Limb (tissue), 2 donors: ENCODE data around the gene PAX2.

Experiments used
- DNase-seq, 2 donors: peaks; one replicate each; pipeline ENCODE4 v3.0.0-alpha.2; 2016; ENCODE audit errors: extremely low spot score in 2 of 2

The PAX2 gene

DNA sequence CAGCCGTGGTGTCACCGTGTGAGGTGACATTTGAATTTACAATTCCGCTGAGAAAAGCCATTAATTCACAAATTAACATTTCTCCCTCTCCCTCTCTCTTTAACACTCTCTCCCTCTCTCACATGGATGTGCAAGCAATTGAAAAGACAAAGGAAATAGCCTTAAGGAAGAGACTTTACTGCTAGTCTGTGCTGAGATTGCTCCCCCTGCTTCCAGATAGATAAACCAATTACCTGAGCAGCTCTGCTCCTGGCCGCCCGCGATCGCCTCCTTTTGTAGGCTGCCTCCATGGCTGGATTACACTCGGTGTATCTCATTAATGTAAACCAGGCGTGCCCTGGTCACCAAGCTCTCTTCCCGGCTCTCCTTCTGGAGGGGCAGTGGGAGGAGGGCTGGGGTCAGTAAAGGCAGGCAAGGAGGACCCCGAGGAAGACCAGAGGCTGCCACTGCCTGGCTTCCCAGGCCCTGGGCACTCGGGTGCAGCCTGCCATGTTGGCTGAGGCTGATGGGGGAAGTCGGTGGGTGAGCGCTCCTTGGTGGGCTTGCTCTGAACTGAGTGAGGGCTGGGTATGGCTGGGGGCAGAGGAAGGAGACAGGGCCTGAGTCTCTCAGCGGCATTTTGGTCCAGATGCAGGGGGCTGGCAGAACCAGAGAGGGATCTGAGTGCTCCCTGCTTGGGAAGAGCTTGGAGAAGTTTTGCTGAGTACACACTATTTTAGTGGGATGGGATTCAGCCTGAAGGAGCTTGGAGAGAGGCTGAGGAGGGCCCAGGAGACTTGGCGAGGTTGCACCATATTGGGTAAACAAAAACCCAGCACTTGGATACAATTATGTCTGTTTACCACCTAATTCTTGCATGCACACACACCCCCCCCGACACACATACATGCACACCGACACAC is 42.9 kb downstream of the PAX2 start:
- no peak for DNase-seq

DNA sequence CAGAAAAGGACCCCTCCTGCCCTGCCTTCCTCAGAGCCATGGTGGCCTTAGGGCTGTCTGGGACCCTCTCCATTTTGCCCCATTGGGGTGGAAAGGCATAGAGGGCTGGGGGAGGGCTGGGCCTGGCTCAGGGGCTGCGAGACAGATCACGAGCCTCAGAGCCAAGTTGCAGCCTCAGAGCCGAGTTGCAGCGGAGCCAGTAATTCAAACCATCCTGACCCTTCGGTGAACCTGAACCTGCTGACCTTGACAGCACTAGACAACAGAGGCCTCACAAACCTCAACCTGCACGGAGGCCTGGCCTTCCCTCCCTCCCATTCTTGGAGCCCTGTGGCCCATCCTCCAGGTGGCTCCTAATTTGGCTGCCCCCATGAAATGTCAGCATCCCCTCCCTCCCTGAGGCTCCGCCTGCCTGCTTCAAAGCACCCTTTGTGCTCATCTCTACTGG is 45.4 kb downstream of the PAX2 start:
- no peak for DNase-seq

DNA sequence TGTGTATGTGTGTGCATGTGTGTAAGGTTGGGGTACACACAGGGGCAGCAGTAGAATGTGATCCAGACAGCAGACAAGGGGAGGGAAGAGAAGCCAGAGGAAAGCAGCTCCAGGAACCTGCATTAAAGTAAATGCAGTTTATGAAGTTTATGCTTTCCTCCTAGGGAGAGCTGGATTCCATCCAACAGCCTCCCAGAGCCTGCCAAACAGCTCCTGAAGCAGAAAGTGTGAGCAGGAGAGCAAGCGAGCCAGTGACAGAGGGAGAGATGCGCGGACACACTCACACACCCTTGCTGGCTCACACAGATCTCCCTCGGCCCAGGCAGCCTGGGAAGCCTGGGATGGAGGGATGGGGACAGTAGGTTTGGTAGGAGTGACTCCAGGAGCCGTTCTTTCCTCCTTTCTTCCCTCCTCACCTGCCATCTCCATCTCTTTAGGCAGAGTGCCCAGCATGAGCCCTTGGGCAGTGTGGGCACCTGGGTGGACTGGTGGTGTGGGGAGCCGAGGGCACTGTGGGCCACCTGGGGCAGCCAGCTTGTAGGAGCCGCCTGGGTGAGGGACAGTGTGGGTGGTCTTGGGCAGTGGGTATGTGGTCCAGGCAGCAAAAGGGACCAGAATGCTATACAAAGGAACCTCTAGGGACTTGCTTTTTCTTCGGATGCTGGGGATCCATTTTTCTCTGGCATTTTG is 46.1 kb downstream of the PAX2 start:
- DNase-seq: peak; percentile 18 to 63

DNA sequence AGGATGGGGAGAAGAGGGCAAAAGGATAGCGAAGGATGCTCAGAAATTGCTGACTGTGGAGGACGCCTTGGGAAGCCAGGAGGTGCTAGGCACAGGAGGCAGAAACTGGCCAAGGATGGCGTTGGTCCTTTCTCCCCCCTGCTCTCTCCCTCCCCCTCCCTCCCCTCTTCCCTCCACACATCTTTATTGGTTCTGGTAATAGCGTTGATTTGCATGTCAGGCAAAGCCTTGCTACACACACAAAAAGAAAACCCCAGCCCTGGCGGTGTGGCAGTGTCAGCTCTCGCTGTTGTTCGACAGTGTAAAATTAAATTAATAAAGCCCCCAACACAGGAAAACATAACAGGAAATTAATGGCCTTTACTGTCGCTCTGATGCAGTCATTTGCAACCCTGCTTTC is 47.2 kb downstream of the PAX2 start:
- DNase-seq: no peak

DNA sequence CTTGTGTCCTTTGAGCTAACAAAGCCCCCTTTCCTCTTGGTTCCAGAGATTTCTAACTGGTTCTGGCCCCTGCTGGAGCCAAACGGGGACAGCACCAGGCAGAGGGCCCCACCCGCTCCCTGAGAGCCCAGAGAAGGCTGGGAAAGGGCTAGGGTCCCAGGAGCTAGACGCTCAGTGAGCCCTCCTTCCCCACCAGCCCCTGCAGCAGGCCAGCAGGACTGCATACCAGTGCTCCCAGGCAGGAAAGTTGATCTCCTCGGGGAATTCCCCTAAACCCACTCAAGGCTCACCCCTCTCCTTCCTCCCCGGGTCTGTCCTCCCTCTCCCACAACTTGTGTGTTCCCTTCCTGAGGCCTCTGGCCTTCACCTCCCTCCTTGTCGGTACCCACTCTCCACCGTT is 47.7 kb downstream of the PAX2 start:
- no peak for DNase-seq

DNA sequence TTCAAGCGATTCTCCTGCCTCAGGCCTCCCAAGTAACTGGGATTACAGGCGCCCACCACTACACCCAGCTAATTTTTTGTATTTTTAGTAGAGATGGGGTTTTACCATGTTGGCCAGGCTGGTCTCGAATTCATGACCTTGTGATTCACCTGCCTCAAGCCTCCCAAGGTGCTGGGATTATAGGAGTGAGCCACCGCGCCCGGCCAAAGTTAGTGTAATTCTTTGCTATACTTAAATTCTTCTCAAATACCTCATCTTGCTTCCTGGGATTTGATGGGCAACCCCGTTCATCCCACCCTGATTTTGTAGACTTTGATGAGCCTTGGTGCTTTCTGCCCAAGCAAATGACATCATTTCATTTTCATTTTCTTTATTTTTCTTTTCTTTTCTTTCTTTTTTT is 54.5 kb downstream of the PAX2 start:
- no peak for DNase-seq

DNA sequence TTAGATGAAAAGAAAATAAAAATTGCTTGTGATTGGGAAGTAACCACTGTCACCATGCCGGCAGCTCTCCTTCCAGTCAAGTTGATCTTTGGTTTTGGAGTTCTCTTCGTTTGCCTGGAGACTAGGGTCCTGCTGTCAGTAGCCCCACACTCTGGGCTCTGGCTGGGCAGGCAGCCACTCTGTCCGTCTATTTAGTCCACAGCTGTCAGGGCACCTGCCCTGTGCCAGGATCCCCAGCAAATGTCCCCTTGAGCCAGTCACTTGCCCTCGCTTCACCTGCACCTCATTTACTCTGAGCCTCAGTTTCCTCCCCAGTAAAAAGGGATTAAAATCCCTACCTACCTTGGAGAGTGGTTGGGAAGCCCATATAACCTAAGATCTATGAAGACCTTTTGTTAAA is 55.5 kb downstream of the PAX2 start:
- peak in 1 of 2 donors; percentile 9 for DNase-seq

DNA sequence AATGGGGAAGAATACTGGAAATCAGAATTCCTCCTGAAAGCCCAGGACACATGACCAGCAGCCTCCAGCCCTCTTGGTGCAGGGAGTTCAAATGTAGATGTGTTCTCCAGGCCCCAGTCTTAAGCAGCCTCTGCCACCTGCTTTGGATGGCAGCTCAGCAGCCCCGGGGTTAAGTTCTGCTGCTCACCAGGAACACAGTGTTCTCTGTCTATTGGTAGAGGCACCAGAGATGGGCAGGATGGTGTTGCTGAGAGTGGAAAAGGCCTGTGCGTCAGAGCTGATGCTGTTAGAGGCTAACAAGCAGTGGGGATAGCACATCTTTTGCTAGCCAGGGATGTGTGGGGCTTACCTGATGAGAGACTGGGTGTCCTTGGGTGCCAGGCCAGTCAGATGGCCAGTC is 56.8 kb downstream of the PAX2 start:
- DNase-seq: no peak

DNA sequence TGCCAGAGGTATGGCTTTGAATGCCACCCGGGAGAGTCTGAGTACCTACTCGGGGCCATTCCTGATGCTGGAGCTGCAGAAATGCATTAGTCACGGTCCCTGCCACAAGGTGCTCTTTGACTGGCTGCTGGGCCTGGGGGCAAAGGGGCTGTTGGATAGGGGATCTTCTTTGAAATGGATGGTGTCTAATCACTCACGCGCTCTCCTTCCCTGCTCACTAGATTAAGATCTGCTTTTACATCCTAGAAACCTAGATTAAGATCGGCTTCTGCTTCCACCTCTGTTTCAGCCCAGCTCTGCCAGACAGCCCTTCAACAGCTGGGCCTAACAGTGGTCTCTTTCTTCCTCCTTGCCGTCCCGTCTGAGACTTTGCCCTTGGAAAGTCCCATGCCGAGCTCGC is 57.2 kb downstream of the PAX2 start:
- DNase-seq: peak in 1 of 2 donors; percentile 22

DNA sequence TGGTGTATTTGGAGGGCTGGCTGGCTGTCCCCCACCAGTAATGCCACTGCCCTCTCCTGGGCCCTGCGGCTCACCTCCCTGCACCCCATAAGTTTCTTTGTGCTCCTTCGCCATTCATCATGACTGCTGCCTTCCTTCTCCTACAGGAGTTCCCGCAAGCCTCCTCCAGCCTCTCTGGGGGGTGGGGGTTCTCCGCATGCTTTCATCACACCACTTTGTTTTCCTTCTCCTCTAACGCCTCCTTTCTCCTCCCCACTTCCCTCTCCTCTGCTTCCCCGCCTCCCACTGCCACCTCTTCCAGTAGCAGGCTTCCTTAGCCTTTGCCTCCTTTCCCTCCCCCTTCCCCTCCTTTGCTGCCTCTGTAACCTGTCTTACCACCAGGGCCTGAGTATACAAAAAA is 58.1 kb downstream of the PAX2 start:
- DNase-seq: peak in 1 of 2 donors; percentile 20

DNA sequence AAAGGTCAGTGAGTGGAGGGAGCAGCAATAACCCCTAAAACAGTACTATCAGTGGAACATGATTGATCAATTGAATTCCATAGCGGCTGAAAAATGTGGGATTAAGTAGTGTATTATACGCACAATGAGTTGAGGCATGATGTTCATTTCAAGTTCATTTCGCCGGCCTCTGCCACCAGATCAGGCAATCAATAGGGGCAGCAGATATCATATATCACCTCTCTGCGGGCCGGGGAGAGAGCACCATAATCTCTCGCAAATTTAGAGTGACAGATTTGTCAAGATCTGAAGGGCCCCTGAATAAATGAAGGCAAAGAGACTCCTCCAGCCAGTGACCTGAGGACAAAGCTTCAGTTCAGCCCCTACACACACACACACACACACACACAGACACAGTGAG is 58.5 kb downstream of the PAX2 start:
- no peak for DNase-seq

DNA sequence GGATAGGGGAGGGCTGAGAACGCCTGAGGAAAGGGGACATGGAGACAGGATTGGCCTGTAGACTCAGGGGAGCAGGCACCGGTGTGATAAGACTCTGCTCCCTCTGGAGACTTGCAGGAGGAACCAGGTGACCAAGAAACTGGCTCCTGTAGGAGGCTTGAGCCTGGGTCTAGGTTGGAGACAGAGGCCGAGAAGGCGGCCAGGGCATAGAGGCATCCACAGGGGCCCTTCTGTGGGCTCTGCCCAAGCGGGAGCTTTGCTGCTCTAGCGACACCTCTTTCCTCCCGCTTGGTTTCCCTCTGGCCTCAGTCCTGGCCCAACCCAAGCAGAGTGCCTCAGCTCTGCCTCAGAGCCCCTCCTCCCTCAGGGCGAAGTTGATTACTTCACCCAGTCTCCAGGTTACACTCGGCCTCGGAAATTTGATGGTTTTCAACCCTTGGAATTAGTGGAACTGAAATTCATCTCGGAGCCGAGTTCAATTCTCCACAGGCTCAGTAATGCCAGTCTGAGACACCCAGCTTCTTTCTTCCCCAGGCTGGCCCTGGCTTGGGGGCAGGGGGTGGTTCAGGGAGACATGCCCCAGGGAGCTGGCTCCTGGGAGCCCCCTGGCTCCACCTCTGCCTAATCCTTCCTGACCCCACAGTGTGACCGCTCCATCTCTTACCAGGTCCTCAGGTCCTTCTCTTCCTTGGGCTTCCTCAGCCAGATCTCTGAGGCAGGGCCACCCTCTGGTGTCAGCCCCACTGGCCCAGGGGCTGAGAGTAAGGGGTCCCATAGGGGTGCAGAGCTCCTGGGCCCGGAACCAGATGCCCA is 60.4 kb downstream of the PAX2 start:
- DNase-seq: peak in 1 of 2 donors; percentile 21

DNA sequence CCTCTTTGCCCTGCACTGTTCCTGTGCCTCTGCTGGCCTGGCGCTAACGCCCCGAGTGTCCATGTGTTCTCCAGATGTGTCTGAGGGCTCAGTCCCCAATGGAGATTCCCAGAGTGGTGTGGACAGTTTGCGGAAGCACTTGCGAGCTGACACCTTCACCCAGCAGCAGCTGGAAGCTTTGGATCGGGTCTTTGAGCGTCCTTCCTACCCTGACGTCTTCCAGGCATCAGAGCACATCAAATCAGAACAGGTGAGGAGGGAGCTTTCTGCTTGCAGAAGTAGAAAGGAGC is 60.9 kb downstream of the PAX2 start:
- DNase-seq: no peak

DNA sequence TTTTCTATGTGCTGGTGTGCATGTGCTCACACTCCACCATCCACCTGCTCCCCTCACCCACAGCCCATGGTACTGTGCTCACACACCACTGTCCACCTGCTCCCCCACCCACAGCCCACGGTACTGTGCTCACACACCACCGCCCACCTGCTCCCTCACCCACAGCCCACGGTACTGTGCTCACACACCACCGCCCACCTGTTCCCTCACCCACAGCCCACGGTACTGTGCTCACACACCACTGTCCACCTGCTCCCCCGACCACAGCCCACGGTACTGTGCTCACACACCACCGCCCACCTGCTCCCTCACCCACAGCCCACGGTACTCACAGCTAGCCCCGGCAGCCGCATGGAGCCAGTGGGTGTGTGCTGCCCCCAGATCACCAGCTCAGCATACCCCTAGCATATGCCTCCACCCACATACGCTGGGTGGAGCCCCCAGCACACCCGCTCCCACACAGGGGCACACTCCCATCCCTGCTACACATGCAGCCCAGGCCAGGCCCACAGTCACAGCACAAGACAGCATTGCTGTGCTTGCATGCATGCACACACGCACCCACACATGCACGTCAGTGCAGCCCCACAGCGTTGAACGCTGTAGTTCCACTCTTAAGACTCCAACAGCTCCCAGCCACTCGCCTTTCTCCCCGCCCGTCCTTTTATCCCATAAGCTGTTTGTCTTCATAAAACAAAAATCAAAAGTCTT is 62.0 kb downstream of the PAX2 start:
- peak in 1 of 2 donors; percentile 26 for DNase-seq

DNA sequence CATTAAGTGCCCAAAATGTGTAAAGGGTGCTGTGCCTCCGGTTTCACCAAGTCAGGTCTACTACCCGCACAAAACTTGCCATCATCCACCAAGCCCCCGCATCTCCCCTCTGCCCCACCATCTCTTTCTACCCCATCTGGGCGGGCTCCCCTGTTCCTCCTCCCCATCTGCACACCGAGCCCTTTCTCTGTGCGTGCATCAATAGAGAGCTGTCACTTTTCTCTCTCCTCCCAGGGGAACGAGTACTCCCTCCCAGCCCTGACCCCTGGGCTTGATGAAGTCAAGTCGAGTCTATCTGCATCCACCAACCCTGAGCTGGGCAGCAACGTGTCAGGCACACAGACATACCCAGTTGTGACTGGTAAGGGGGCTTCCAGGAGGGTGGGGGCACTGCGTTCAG is 63.5 kb downstream of the PAX2 start:
- DNase-seq: peak in 1 of 2 donors; percentile 18

DNA sequence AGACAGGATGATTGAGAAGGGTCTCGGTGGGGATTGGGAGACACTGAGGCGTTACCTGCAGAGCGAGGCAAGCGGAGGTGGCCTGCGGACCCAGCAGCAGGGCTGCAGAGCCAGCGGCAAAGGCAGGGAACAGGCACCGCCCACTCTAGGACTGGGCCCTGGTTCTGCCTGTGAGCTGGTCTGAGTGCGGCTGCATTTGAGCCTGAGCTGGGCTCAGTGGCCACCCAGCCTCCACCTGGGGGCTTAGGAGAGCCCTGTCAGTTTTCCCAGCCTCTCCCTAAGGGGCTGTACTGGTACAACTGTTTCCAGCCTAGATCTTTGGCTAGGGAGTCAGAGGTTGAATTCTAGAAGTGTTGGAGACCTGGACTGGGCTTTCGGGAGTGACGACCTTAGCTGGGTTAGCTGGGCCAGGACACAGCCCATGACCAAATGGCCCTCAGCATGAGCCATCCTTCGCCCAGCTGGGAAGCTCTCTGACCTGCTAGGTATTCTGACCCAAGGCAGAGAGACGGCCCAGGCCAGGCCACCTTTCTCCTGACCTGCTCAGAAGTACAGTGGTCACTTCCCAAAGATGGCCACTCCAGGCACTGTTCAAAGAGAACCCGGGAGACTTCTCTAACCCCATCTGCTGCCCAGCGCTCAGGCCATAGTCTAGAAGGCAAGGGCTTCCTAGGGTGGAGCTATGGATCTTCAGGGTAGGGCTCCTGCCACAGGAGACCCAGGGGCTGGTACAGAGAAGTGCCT is 64.9 kb downstream of the PAX2 start:
- peak in 1 of 2 donors; percentile 12 for DNase-seq

DNA sequence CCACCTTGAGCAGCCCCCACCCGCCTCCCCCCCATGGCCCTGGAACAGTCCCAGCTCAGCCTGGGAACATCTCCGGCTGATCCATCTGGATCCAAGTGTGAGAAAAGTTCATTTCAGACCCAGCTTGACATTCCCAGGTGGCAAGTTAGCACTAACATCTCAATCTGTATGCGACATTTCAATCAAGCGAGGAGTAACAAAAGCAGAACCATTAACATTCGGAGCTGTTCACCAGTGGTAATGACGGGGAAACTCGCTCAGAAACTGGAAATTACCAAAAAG is 65.4 kb downstream of the PAX2 start:
- peak in 1 of 2 donors; percentile 22 for DNase-seq

DNA sequence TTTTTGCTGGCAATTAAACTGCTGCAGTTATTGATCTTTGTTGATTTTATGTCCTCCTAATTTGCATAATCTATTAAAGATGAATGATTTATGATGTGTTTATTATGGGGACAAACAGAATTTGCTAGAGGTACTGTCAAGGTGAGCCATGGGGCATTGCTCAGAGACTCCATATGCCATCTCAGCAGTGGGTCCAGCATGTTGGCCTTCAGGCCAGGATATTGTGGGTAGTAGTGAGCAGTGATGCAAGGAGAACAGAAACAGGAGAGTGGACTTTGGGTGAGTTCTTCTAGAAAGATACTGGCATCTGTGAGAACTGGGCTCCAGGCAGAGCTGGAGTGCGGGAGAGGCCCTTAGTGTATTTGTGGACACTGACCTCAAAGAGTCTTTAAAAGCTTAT is 65.9 kb downstream of the PAX2 start:
- DNase-seq: no peak

DNA sequence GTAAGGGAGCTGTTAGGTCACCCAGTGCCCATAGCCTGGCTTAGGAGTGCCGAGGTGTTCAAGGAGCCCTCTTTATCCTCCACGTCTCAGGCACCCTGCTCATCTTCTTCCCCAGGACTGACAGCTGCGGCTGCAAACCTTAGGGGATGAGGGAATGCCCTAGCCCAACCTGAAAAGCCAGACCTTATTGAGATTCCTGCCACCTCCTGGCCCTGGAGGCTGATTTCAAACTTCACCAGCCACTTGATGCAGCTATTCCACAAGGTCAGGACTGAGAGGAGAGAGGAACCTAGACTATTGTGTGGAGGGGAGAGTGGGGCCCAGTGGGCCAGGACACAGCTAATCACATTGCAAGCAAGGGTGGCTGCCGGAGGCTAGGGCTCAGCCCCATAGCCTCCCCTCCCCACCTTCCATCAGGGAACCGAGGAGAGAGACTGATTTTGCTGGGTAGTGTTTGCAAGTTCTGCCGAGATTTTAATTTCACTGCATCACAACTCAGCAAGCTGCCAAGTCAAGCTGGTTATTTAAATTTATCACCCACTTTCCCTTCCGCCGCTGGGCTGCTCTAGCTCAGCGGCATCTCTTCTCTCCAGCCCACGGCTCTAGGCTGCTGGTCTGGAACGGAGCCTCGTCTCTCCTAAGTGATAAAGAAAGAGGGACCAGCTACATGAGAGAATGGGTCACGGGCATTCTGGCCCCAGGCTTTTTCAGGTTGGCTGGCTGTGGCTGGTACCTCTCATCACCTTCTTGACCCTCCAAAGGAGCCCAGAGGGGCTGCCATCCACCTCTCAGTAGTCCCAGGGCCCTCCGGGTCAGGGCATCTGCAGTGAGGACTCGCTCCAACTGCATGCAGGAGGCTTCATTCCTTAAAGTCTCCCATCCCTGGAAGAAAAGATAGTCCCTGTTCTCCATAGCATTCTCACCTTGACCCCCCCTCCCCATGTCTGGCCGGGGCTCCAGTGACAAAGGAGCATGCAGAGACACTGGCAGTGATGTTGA is 66.7 kb downstream of the PAX2 start:
- DNase-seq: peak in 1 of 2 donors; percentile 11

DNA sequence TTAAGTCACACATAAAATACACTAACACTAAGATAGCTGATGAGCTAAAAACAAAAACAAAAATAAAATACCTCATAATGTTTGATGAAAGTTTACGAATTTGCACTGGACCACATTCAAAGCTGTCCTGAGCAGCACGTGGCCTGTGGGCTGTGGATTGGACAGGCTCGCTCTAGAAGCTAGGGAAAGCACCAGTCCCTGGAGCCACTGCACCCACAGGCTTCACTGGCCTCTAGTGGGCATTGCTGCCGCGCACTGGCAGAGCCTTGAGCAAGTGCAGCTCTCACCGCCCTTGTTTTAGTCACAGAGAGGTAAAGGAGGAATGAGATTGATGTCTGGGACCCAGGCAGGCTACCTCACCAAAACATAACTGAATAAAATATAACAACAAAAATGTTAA is 67.6 kb downstream of the PAX2 start:
- DNase-seq: peak in 1 of 2 donors; percentile 16
